CD4-positive, alpha-beta T cell (primary cell): ENCODE data around the gene SRSF10. TPM values are rescaled to one million over a fixed set of nuclear protein-coding genes. Genes with fewer than 3 reads are reported as not detected.

ENCODE experiments used
- ATAC-seq: fragments of 200-7000 bp; cut with Tn5 transposase; one replicate; pipeline ENCODE4 v1.10.0; 2022; ENCODE audit warnings: mild to moderate bottlenecking; ENCODE audit not compliant: poor library complexity
- CTCF ChIA-PET: fragments of 350-600 bp; sonication (Branson Sonifier 250); formaldehyde crosslinking; loops from one replicate; lab custom pipeline; 2021; ENCODE audit warnings: antibody characterized with exemption, inconsistent platforms; lab: Charles Lee
- POLR2A ChIA-PET: fragments of 350-600 bp; sonication (Branson Sonifier 250); formaldehyde crosslinking; loops from one replicate; lab custom pipeline; 2021; ENCODE audit warnings: antibody characterized with exemption, inconsistent platforms; lab: Charles Lee
- DNase-seq, 14 experiments: peaks; one replicate each; pipeline ENCODE4 v3.0.0-alpha.2; 2013 to 2020; ENCODE audit warnings: mixed read lengths in 2 of 14
- H3K27ac ChIP-seq, 2 donors: one replicate each; pipeline versions ENCODE4 v1.5.1 to v1.7.0; 2013; ENCODE audit warnings: low read length in 2 of 2, low read depth in 1 of 2, mild to moderate bottlenecking in 1 of 2
- H3K27me3 ChIP-seq, 2 experiments: 1 replicate in 1 of 2; 2 replicates in 1 of 2; pipeline versions ENCODE4 v1.6.1 to v1.7.0; 2013; ENCODE audit warnings: low read length in 2 of 2, control low read depth in 1 of 2, mild to moderate bottlenecking in 1 of 2, moderate library complexity in 1 of 2; ENCODE audit not compliant: insufficient read depth in 2 of 2, control insufficient read depth in 1 of 2
- H3K36me3 ChIP-seq: one replicate; pipeline ENCODE4 v1.6.1; 2013; ENCODE audit warnings: low read length, control low read depth; ENCODE audit not compliant: insufficient read depth
- H3K4me1 ChIP-seq: one replicate; pipeline ENCODE4 v1.6.1; 2013; ENCODE audit warnings: low read length, control low read depth; ENCODE audit not compliant: insufficient read depth
- H3K4me3 ChIP-seq: one replicate; pipeline ENCODE4 v1.5.1; 2013; ENCODE audit warnings: mild to moderate bottlenecking, low read length, moderate library complexity
- H3K9me3 ChIP-seq, 2 experiments: 1 replicate in 1 of 2; 2 replicates in 1 of 2; pipeline versions ENCODE4 v1.6.1 to v1.7.0; 2013; ENCODE audit warnings: low read length in 2 of 2, mild to moderate bottlenecking in 2 of 2, control low read depth in 1 of 2, moderate library complexity in 1 of 2; ENCODE audit not compliant: control insufficient read depth in 1 of 2, insufficient read depth in 1 of 2
- H3K27ac Mint-ChIP-seq: one replicate; pipeline ENCODE4 v1.8.0; 2020; ENCODE audit warnings: mixed read lengths
- H3K27me3 Mint-ChIP-seq: one replicate; pipeline ENCODE4 v1.8.0; 2021; ENCODE audit warnings: mixed read lengths
- H3K36me3 Mint-ChIP-seq: one replicate; pipeline ENCODE4 v1.8.0; 2021; ENCODE audit warnings: low read depth, mixed read lengths
- H3K4me1 Mint-ChIP-seq: one replicate; pipeline ENCODE4 v1.8.0; 2021; ENCODE audit warnings: low read depth, mixed read lengths
- H3K4me3 Mint-ChIP-seq: one replicate; pipeline ENCODE4 v1.8.0; 2020; ENCODE audit warnings: mild to moderate bottlenecking, mixed read lengths
- H3K9me3 Mint-ChIP-seq: one replicate; pipeline ENCODE4 v1.8.0; 2020; ENCODE audit warnings: mixed read lengths
- CTCF ChIP-seq: fragments of 200-600 bp; IDR thresholded peaks from one replicate; pipeline ENCODE4 v1.8.0; 2022; ENCODE audit warnings: antibody characterized with exemption, mild to moderate bottlenecking
- intact Hi-C, 2 experiments: fragments of 100-400 bp; cut with DNase I in 1 of 2; cut with micrococcal nuclease in 1 of 2; formaldehyde crosslinking; loops; one replicate each; pipeline versions ENCODE4 v1.15.1 to v1.9.0; 2023 to 2025; cut with DNase I, micrococcal nuclease
- total RNA-seq, 174 experiments: library from RNA in 2 of 174; stranded (reverse) in 2 of 174; gene quantifications; one replicate each; pipeline ENCODE4 v1.2.3 and lab custom pipeline; 2021 to 2026

SRSF10 gene
- total RNA-seq, 2 experiments from 2014 or later: 346 to 356 TPM

DNA sequence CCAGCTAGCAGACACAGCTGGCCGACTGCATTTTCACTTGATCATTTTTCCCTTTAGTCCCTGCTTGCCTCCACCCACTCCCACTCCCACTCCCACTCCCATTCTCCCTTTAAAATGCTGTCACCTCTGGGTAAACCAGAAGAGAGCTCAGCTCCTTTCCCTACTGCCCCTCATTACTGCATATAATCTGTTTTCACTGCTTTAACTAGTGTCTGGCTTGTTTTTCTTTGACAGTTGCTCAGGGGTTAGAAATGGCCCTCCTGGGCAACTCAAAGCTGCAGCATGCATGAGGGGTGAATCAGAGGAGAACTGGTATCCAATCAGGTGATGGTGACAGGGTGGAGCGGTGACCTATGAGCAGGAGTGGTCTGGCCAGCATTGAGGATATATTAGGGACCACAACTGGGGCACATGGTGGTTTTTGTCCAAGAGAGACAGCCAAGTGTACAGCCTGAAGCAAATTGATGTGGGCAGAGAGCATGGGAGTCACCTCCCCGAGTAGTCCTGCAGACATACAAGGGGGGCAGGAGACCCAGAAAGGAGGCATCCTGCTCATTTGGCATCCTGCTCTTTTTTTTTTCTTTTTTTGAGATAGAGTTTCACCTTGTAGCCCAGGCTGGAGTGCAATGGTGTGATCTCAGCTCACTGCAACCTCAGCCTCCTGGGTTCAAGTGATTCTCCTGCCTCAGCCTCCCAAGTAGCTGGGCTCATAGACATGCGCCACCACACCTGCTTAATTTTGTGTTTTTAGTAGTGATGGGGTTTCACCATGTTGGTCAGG, 42.6 kb upstream of the SRSF10 start:
- Histone ChIP-seq H3K36me3 (no peaks in the 10 kb centered on the region), H3K9me3 (no peaks in the 10 kb centered on the region), H3K4me1 (no peaks in the 10 kb centered on the region), H3K4me3 (no peak overlapping the region), H3K27ac (no peak overlapping the region), H3K27me3 (no peaks in the 10 kb centered on the region)
- Mint-ChIP-seq H3K36me3 (no peaks in the 10 kb centered on the region), H3K9me3 (no peaks in the 10 kb centered on the region), H3K27me3 (no peaks in the 10 kb centered on the region), H3K4me3 (no peak overlapping the region), H3K27ac (no peak overlapping the region), H3K4me1 (peaks cover 4% of the 10 kb centered on the region)
- ATAC-seq (no peak), DNase-seq (no peak)
- POLR2A ChIA-PET: no interaction called here
- intact Hi-C loops: no loop called here
- TF ChIP-seq CTCF: no peak
- CTCF ChIA-PET: no interaction called here

- intact Hi-C loops: no loop called here
- no peak overlapping the region for H3K4me3 ChIP-seq
- no peaks in the 10 kb centered on the region for H3K4me1 ChIP-seq
- no peaks in the 10 kb centered on the region for H3K9me3 ChIP-seq
- H3K4me3 Mint-ChIP-seq: no peak overlapping the region
- TF ChIP-seq CTCF: no peak
- DNase-seq (no peak), ATAC-seq (no peak)
- H3K4me1 Mint-ChIP-seq: peaks cover 4% of the 10 kb centered on the region
- H3K36me3 ChIP-seq: no peaks in the 10 kb centered on the region
- H3K27ac Mint-ChIP-seq: no peak overlapping the region
- CTCF ChIA-PET: no interaction called here
- H3K36me3 Mint-ChIP-seq: no peaks in the 10 kb centered on the region
- H3K27ac ChIP-seq: no peak overlapping the region
- POLR2A ChIA-PET: no interaction called here
- H3K9me3 Mint-ChIP-seq: no peaks in the 10 kb centered on the region
- no peaks in the 10 kb centered on the region for H3K27me3 ChIP-seq
- H3K27me3 Mint-ChIP-seq: no peaks in the 10 kb centered on the region
Measured at GRCh38 chr1:24021403-24022266, 41.5 kb upstream of the SRSF10 start.

- no peaks in the 10 kb centered on the region for H3K4me1 ChIP-seq
- Mint-ChIP-seq H3K36me3 (no peaks in the 10 kb centered on the region), H3K4me1 (peaks cover 2% of the 10 kb centered on the region), H3K27ac (no peak overlapping the region), H3K27me3 (no peaks in the 10 kb centered on the region), H3K9me3 (no peaks in the 10 kb centered on the region), H3K4me3 (no peak overlapping the region)
- no peaks in the 10 kb centered on the region for H3K9me3 ChIP-seq
- no peaks in the 10 kb centered on the region for H3K36me3 ChIP-seq
- no peak for ATAC-seq
- H3K4me3 ChIP-seq: no peak overlapping the region
- CTCF ChIA-PET: no interaction called here
- POLR2A ChIA-PET: no interaction called here
- H3K27ac ChIP-seq: no peak overlapping the region
- no peak for TF ChIP-seq CTCF
- DNase-seq: no peak
- H3K27me3 ChIP-seq: no peaks in the 10 kb centered on the region
- intact Hi-C loops: no loop called here
Measured at GRCh38 chr1:24020470-24020869, 40.3 kb upstream of the SRSF10 start.
